ENCODE results near the gene LYSMD2.
A peak's percentile ranks its signal among the peaks of the same experiment; 100 is the strongest.
"Not testable (repeated sequence)": the region's sequence is repeated elsewhere in the genome, so short reads cannot be mapped to it uniquely, and the experiment has no call there.

LYSMD2 gene, protein sequence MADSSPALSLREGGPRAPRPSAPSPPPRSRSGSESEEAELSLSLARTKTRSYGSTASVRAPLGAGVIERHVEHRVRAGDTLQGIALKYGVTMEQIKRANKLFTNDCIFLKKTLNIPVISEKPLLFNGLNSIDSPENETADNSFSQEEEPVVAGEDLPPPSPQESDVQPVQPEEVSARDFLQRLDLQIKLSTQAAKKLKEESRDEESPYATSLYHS

DNA sequence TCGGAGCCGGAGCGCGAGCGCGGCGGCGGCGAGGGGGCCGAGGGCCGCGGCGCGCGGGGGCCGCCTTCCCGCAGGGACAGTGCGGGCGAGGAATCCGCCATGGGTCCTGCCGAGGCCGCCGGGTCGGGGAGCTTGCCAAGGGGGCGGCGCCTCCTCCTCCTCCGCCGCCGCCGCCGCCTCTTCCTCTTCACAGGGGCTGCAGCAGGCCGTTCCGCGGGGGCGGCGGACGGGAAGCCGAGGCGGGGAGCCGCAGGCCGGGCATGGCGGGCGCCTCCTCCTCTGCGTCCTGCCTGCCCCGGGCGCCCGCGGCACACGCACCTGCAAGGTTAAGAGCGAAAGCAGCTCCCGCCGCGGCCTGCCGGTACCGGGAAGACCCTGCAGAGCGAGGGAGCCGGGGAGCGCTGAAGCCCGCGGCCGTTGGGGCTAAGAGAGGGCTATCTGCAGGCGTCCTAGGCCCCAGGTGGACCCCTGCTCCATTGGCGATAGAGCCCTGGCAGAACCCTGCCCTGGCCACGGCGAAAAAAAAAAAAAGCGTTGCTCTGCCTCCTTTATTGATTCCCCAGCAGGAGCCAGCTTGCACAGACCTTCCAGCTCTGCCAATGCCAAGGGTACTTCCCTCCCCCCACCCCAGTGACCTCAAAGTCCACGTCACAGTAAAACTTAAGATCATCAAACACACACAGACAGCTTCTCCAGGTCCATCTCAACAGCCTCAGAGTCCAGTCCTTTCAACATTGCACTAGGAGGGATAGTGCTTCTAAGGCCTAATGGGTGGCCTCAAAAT lies at the start of gene LYSMD2:
Gene LYSMD2 (minus strand): TSS at position 134 of the 784 bp plus-strand sequence. CDS start 33 bp downstream, at position 101.
- DNase-seq: peak; percentile 47

DNA sequence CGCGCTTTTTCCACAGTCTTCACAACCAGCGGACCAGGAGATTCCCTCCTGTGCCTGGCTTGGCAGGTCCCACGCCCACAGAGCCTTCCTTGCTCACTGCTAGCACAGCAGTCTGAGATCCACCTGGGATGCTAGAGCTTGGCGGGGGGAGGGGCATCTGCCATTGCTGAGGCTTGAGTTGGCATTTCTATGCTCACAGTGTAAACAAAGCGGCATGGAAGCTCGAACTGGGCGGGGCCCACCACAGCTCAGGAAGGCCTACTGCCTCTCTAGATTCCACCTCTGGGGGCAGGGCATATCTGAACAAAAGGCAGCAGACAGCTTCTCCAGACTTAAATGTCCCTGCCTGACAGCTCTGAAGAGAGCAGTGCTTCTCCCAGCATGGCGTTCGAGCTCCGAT lies 49.7 kb upstream of the LYSMD2 start:
- not testable (repeated sequence) for DNase-seq

DNA sequence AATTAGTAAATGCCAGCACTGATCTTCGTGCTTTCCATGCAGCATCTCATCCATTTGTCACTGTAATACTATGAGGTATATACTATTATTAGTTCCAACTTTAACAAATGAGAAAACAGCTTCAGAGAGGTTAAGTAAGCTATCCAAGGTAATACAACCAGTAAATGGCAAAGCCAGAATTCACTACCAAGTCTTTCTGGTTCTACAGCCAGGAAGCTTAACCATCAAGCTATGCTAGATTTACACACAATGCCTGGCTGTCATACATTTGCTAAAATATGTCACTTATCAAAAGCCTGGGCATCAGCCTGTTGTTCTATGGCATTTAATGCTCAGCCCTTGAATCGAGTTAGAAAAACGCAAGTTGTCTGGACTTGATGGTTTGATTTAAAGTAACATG lies 46.5 kb upstream of the LYSMD2 start:
- no peak for DNase-seq

DNA sequence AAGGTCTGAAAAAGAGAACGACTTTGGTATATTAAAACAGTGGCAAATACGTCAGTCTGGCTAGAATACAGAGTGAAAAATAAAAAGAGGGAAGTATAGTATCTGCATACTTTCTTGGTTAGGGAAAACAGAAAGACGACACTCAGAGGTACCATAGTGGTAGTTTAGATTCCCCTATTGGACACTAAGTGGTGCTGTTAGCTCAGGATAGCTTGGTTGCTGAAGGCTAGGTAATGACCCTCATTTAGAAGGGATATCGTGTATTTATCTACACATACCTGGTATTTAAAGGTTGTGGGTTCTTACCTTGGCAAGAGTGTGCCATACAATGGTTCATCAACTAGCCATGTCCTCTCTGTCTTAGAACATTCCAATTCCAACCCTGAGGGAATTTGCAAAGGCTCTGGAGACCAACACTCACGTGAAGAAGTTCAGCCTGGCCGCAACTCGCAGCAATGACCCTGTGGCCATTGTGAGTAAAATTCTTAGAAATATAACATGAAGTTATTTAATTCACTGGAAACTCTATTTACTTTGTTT lies 45.0 kb upstream of the LYSMD2 start:
- DNase-seq: no peak

DNA sequence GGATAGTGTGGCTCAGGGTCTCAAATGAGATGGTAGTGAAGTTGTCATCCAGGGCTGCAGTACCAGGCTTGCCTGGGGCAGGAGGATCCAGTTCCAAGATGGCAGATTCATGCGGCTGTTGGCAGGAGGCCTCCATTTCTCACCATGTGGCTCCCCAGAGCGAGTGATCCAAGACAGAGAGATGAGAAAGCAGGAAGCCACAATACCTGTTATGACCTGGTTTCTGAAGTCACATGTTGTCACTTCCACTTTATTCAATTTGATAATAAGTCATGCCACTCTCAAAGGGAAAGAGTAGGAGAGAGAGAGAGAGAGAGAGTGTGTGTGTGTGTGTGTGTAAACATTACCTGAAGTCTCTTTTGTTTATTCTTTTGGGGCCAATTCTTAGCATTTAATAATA lies 44.1 kb upstream of the LYSMD2 start:
- DNase-seq: no peak

DNA sequence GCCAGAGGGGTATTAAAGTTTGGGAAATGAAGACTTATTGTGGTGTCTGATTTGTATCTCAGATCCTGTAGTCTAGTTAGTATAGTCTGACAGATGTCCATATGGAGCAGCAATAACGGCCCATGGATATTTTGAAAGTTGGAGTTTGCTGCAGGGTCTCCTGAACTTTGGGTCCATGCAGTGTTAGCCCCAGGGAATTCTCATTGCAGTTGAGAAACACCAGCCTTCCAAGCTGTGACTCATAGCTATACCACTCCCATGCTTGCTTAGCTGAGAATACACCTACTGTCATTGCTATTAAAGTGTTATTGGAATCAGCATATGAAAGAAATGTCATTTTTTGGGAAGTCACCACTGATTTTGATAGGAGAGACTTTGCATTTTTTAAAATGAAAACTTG lies 43.2 kb upstream of the LYSMD2 start:
- DNase-seq: no peak

DNA sequence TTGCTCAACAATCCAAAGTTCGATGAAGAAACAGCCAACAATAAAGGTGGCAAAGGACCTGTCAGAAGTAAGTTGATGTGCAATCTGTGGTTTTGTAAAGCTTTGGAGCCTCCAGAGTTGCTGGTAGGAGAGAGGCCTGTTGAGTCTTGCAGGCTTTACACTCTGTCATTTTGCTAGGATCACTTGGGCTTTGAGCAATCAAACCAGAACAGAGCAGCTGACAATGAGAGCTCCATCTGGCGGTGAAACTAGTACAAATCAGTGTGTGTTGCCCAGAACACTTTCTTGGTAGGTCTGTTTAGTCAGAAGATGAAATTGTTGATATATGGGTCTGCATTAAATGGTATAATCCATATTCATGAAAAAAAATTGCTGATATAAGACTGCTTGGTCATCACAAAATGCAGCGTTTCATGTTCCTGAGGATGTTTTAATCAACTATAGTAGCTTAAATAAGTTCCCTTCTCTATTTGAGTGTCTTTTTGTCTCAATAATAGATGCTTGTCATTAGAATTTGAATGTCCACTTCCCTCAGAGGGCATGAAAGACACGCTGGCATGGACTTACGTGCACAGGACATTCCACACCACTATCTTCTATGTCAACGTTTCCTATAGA lies 39.6 kb upstream of the LYSMD2 start:
- peak; percentile 27 for DNase-seq

DNA sequence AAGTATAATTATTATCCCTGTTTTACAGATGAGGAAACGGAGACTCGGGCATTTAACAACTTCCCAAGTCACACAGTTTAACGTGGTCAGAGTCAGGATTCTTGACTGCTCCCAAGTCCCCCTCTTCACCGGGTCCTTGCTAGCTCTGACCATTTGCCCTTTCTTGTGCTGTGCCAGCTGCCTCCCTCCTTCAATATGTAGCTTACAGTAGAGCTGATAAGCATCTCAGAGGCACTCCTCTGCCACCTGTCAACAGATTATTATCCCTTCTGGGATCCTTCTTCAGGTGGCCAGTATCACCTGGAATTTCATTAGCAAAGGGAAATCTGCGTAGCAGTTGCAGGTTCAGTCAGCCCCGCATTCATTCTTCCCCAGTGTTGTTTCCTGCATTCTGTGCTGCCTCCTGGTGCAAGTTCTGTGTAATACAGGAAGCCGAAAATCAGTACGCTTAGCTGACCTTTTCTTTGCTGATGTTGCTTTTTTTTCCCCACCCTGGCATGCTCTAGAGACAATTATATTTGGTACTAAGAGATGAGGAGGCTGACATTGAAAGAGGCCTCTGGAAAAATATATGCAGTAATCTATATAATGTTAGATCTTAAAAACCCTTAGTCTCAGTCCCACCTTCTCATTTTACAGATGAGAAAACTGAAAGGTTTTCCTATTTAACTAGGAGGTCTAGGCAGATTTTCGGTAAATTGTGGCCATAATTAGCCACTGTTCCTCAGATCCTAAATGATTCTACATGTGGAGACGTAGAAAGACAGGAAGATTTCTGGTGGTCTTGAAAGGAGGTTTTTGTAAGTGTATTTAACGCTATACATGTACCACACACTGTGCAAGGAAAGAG lies 38.7 kb upstream of the LYSMD2 start:
- no peak for DNase-seq

DNA sequence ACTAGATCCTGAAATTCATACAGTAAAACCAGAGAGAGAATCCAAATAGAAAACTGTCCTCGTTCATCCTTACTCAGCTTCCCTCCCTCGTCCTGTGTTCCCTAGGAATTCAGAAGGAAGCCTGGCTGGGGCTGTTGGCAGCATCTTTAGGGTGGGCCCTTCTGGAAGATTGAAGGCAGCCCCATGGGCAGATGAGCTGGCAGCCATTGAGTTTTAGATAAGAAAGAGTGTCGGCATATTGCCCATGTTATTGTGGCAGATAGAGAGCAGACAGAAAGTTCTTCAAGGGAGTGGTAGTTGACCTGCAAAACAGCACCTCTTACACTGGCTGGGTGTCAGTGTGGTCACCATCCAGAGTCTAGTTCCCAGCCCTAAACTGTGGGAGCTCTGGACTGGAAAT lies 37.5 kb upstream of the LYSMD2 start:
- DNase-seq: no peak

DNA sequence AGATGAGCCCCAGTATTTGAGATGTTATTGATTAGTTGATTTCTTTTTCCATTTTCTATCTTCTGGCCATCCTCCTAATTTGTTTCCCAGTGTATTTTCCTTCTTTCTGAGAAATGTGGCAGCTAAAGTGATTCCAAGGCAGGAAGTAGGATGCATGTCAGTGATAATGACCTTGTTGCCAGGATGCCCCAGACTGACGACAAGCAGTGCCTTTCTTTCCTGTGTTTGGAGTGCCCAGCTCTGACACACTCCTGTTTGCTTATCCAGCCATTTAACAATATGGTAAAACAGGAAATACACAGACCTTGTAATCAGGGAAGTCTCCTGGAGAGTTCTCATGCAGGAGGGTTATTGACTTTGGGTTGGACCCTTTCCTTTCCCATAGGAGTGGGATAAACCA lies 34.3 kb upstream of the LYSMD2 start:
- no peak for DNase-seq

DNA sequence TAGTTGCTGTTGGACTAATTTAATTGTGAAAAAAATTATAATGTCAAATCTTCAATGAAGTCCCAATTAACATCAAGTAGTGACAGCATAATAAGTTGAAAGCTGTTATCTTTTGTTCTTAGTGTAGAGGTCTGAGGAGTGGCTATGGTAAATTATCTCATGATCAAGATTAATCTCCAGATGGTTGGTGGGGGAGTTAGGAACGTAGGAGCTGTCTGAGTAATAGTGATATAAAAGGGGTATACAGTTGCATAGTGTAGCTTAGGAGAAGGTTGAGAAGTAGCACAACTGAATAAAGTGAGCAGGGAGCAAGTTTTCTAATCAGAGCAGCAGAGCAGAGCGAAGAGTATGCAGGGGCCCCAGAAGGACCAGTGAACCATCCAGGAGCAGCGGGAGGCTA lies 33.4 kb upstream of the LYSMD2 start:
- no peak for DNase-seq

DNA sequence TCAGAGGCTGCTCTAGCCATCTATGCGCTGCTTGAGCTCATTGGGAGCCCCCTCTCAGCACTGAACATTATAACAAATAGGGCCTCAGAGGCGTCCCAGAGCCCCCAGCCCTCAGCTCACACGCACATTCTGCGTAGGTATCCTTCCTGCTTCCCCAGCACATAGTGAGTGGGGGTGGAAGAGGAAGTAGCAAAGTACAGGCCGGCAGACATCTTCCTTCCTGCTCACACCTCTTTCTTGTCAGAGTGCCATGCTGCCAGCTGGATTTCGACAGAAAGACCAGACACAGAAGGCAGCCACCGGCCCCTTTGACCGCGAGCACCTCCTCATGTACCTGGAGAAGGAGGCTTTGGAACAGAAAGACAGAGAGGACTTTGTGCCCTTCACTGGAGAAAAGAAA lies 30.6 kb upstream of the LYSMD2 start:
- no peak for DNase-seq

DNA sequence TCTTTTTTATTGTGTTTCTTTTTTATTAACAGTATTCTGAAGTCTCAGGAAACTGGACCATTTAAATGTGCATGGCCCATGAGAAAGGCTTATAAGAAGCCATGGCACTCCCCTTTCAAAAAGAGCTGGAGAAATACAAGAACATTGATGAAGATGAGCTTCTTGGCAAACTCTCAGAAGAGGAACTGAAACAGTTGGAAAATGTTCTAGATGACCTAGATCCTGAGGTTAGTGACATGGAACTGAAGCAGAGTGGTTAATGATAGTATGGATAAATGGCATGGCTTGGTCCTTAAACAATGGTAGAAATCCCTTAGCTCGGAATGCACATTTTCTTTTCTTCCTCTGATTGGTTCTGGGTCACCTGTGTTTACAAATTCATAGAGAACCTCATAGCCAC lies 28.9 kb upstream of the LYSMD2 start:
- no peak for DNase-seq

DNA sequence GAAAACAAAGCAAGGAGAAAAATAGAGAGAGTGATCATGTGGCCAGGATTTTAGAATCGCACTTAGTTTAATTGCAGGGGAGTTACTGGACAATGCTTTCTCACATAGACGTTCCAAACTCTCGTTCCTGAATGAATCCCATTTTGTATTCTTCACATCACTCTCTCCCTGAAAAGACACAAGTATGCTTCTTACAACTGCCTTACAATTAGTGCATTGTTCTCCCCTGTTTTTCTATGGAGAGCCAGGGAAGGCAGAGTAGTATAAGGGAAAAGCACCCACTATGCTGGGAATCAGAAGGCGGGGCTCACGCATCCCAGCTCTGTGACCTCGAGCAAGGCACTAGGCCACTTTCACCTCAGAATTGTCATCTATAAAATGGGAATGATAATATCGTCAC lies 28.3 kb upstream of the LYSMD2 start:
- no peak for DNase-seq

DNA sequence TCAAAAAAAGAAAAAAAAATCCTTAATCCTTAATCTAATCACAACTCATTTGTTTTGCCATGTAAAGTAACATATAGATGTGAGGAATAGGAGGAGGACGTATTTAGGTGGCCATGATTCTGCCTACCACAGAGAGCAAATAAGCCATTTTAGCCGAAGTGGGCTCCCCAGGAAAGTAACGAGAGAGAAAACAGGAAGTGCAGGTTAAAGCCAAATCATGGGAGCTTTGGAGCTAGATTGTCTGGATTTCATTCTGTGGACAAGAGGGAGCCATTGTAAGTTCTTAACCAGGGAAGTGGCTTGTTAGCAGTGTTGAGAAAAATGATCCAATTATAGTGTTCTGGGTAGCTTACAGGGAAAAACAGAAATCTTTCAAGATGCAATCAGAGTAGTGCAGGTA lies 23.4 kb upstream of the LYSMD2 start:
- no peak for DNase-seq

DNA sequence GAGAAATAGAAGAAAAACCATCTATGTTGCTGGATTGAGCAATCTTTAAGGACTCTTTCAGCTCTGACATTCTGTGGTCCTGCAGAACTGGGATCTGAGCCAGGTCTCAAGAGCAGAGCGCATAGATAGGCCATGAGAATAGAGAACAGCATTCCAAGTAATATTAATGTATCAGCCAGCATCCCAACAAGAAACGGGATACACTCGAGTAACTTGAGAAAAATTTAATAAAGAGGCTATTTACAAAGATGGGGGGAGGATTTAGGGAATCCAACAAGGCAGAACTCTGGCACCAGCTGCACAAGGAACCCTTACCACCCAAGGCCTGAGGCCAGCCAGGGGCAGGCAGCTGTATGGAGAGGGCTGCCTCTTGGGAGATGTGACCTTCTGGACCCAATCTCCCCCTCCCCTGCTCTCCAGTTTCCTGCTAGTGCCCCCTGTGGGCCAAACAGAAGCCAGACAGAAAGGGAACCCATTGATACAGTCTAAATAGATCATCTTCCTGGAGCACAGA lies 22.2 kb upstream of the LYSMD2 start:
- no peak for DNase-seq

DNA sequence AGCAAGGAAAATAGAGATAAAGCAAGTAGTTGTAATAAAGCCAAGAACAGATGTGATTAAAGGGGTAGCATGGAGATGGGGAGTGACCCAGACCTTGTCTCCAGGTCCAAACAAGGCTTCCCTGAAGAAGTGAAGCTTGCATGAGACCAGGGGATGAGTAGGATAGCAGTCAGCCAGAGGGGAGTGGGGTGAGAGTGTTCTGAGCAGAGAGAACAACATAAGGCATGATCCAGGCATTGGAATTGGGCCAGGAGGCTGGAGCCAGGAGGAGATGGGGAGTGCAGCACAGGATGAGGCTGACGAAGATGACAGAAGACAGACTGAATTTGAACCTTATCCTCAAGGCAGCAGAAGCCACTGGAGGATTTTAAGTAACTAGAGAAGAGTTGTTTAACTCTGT lies 21.2 kb upstream of the LYSMD2 start:
- DNase-seq: no peak

DNA sequence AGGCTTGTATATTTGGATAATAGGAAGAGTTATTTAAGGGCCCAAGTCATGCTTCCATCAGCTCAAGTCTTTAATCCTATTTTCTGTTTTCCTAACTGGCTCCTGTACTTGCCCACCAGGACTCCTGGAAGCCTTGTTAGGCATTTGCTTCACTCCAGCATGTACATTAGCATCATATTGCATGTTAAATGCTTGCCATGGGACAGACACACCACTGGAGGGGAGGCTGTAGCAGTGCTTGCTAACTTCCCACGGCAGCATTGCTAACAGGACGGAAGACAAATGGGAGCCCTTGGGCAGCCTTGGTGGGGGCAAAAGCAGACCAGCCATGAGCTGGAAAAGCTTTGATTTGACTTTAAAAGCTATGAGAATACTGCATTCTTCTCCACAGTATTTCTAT lies 20.0 kb upstream of the LYSMD2 start:
- DNase-seq: no peak

DNA sequence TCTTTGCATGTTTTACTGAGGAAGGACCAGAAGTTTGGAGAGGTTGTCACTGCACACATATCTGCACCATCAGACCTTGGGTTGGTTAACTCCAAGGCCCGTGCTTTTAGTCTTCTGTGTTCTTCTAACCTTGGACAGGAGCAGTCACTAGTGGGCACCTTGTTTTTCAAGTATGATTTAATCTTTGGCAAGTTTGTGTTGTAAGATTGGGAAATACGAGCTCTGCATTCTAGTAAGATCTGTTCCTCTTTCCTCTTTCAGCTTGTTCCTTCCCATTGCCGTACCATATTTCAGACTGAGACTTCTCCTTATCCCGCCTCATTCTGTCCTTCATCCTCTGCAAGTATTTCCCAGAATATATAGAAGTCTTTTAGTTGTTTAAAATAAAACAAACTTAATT lies 19.0 kb upstream of the LYSMD2 start:
- no peak for DNase-seq

DNA sequence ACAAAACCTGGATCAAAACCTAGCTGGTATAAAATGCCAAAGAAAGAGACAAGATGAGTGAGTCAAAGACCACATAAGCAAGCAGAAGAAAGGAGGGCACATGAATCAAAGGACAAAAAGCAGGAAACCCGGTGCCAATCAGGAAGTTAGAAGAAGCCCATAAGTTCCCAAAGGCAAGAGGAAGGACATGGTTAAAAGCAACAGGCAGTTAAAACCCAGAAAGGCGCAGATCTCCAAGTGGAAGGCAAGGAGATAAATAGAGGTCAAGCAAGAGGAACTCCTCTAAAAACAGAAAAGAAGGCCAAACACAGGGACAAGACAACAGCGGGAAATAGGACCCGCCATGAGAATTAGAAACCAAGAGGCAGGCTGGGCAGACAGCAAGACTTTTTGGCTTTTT lies 18.3 kb upstream of the LYSMD2 start:
- DNase-seq: no peak

DNA sequence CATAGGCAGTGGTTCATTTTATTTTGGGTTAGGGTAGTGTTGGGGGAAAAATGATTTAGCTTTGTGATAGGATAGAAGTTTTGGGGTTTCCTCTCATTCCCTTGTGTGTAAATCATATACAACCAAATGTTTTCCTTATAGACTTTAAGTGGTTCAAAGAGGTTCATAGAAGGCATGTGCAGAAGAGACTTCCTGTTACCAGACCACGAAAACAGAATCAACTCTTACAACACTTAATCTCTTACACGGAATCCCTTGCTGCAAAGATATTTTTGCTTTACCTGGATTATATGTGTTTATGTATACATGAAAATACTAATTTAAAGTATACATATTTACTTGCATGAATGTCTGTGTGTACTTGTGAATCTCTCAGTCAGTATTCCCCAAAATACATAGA lies 16.8 kb upstream of the LYSMD2 start:
- no peak for DNase-seq

DNA sequence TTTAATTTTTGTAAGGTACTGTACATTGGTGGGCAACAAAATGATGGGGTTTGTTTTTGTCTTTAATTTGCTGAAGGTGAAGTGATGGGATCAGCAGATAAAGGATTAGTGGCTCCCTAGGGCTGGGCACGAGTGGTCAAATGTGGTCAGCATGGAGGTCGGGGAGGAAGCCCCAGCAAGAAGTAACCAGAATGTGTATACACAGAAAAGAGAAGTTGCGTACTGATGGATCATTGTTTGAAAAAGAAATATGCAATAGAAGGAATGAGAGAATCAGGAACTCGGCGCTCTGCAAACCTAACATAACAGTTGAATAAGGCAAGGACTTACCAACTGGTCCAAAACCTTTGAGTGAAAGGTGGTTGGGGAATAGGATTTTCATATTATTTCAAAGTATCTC lies 15.4 kb upstream of the LYSMD2 start:
- no peak for DNase-seq

All from T1000 (cell line).